NB4 (cell line): ENCODE results near the gene AHR.

Experiments used
- CTCF ChIP-seq: IDR thresholded peaks from one replicate; pipeline ENCODE4 v1.5.1; 2012; ENCODE audit warnings: low read depth, low read length
- MAX ChIP-seq: IDR thresholded peaks from 2 replicates; pipeline ENCODE4 v1.6.1; 2011; ENCODE audit warnings: low read depth, low read length
- MYC ChIP-seq: IDR thresholded peaks from 2 replicates; pipeline ENCODE4 v1.6.1; 2011; ENCODE audit warnings: low read depth, low read length
- POLR2A ChIP-seq: IDR thresholded peaks from 2 replicates; pipeline ENCODE4 v1.6.1; 2011; ENCODE audit warnings: mild to moderate bottlenecking; ENCODE audit not compliant: insufficient read length; ENCODE audit errors: extremely low read depth

GRCh38 chr7:17319164-17320101, 21.0 kb downstream of the AHR start:
- TF ChIP-seq CTCF: no peak
- no peak for TF ChIP-seq POLR2A
- no peak for TF ChIP-seq MAX
- no peak for TF ChIP-seq MYC
